Esophagus squamous epithelium (tissue), 5 donors: ENCODE results near the gene SLC35E1. TPM values are rescaled to one million over a fixed set of nuclear protein-coding genes. Genes with fewer than 3 reads are reported as not detected.

Source experiments
- DNase-seq: peaks from one replicate; lab custom pipeline; 2025; lab: John Stamatoyannopoulos, UW
- H3K27ac ChIP-seq, 4 donors: fragments of 200-600 bp; sonication (generic); one replicate each; pipeline ENCODE4 v1.5.1; 2016 to 2019; ENCODE audit warnings: mild to moderate bottlenecking in 1 of 4
- H3K27me3 ChIP-seq, 4 donors: fragments of 200-600 bp; sonication (generic); 1 replicate in 3 of 4; 2 replicates in 1 of 4; pipeline versions ENCODE4 v1.5.1 to v1.6.0; 2017 to 2021; ENCODE audit warnings: antibody characterized with exemption in 1 of 4
- H3K36me3 ChIP-seq, 3 donors: fragments of 200-600 bp; sonication (generic); one replicate each; pipeline ENCODE4 v1.5.1; 2016 to 2019
- H3K4me1 ChIP-seq, 3 donors: fragments of 200-600 bp; sonication (generic); one replicate each; pipeline ENCODE4 v1.5.1; 2017 to 2019
- H3K4me3 ChIP-seq, 4 donors: fragments of 200-600 bp; sonication (generic); 1 replicate in 3 of 4; 2 replicates in 1 of 4; pipeline ENCODE4 v1.5.1; 2016 to 2019; ENCODE audit warnings: mild to moderate bottlenecking in 2 of 4, moderate library complexity in 1 of 4
- H3K9me3 ChIP-seq, 3 donors: fragments of 200-600 bp; sonication (generic); one replicate each; pipeline ENCODE4 v1.5.1; 2016 to 2019
- POLR2A ChIP-seq, 4 donors: fragments of 450-650 bp; IDR thresholded peaks; one replicate each; pipeline ENCODE4 v1.6.1; 2017; ENCODE audit warnings: antibody characterized with exemption in 4 of 4, mild to moderate bottlenecking in 4 of 4, moderate library complexity in 3 of 4
- WGBS, 2 donors: methylation state at CpG; one replicate each; pipeline ENCODE4 v1.1.5; 2018; 5-methylcytosine and 5-hydroxymethylcytosine counted together
- intact Hi-C: fragments of 100-400 bp; cut with DNase I; formaldehyde crosslinking; loops from one replicate; pipeline ENCODE4 v1.15.0; 2022
- total RNA-seq, 4 donors: library from RNA; depleted of rRNA; stranded (reverse); fragments of >200 nt; gene quantifications; one replicate each; pipeline ENCODE4 v1.1.0, GENCODE V29; 2016
- TF ChIP-seq, protein P1 (sequence below), 6 experiments: fragments of 450-650 bp in 4 of 6; fragments of 200-600 bp in 2 of 6; sonication (generic) in 2 of 6; IDR thresholded peaks; one replicate each; pipeline ENCODE4 v1.5.1; 2016 to 2019; ENCODE audit warnings: antibody characterized with exemption in 6 of 6, mild to moderate bottlenecking in 4 of 6, moderate library complexity in 4 of 6
- donor health status: DM: yes; HTN: yes; CAD: no.

Gene SLC35E1
- total RNA-seq, 4 donors from 2014 or later: 22.6 to 29.4 (median 25.3) TPM

GRCh38 chr19:16590876-16591802, 18.9 kb upstream of the SLC35E1 start:
- Histone ChIP-seq H3K4me3 (no peak overlapping the region), H3K9me3 (no peaks in the 10 kb centered on the region), H3K4me1 (peaks cover 43 to 91% (median 55%) of the 10 kb centered on the region in 3 donors), H3K36me3 (no peaks in the 10 kb centered on the region), H3K27me3 (no peaks in the 10 kb centered on the region), H3K27ac (no peak overlapping the region)
- DNase-seq: no peak
- TF ChIP-seq, protein P1, sequence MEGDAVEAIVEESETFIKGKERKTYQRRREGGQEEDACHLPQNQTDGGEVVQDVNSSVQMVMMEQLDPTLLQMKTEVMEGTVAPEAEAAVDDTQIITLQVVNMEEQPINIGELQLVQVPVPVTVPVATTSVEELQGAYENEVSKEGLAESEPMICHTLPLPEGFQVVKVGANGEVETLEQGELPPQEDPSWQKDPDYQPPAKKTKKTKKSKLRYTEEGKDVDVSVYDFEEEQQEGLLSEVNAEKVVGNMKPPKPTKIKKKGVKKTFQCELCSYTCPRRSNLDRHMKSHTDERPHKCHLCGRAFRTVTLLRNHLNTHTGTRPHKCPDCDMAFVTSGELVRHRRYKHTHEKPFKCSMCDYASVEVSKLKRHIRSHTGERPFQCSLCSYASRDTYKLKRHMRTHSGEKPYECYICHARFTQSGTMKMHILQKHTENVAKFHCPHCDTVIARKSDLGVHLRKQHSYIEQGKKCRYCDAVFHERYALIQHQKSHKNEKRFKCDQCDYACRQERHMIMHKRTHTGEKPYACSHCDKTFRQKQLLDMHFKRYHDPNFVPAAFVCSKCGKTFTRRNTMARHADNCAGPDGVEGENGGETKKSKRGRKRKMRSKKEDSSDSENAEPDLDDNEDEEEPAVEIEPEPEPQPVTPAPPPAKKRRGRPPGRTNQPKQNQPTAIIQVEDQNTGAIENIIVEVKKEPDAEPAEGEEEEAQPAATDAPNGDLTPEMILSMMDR (IDR thresholded peaks at IDR 0.05): no peak
- TF ChIP-seq POLR2A (IDR thresholded peaks at IDR 0.05): no peak
- intact Hi-C loops: no loop called here
- WGBS, 2 donors: 85 to 91% methylated on average over 4 to 7 of the region's 9 CpGs

- H3K9me3 ChIP-seq: no peaks in the 10 kb centered on the region
- intact Hi-C loops: no loop called here
- H3K4me1 ChIP-seq: peaks cover 42 to 91% (median 60%) of the 10 kb centered on the region in 3 donors
- 40 to 81% methylated on average over 1 to 2 of the region's 3 CpGs for whole genome bisulfite sequencing, 2 donors
- H3K27ac ChIP-seq: no peak overlapping the region
- no peak for DNase-seq
- no peaks in the 10 kb centered on the region for H3K27me3 ChIP-seq
- H3K4me3 ChIP-seq: no peak overlapping the region
- no peaks in the 10 kb centered on the region for H3K36me3 ChIP-seq
- TF ChIP-seq, protein P1 (IDR thresholded peaks at IDR 0.05): no peak
- no peak for TF ChIP-seq POLR2A (IDR thresholded peaks at IDR 0.05)
These were observed 17.7 kb upstream of the SLC35E1 start for GRCh38 chr19:16589917-16590316.

DNA sequence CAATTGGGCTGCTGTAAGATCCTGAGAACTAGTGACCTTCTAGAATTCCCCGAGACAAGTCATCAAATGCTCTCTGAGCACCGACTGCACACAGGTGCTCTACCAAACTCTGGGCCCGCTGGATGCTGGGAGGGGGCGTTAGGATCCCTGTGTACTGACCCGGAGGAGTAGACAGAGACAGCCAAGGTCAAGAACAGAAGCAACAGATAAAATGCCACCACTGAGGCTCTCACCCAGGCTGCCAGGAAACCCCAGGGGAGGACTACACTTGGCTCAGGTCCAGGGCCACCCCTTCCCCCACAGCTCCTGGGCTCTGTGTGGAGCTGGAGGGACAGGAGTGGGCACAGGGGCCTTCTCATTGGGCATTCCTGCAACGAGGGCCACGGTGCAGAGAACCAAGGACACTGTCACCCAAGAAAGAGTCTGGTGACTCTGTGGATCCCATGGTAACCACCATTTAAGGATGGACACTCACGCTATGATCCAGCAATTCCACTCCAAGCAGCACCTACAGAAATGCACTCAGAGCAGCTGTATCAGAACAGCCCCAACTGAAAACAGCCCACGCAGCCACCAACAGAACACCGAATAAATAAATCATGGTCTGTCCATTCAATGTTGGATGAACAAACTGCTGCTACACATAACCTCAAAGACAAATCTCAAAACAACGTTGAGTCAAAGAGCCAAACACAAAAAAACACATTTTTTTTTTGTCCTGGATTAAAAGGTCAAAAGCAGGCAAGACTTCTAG, 16.8 kb upstream of the SLC35E1 start:
- Histone ChIP-seq H3K4me1 (peaks cover 44 to 91% (median 66%) of the 10 kb centered on the region in 3 donors), H3K4me3 (no peak overlapping the region), H3K9me3 (no peaks in the 10 kb centered on the region), H3K27me3 (no peaks in the 10 kb centered on the region), H3K27ac (peak overlapping the region in 3 of 4 donors; percentile 66 to 78 (median 78)), H3K36me3 (no peaks in the 10 kb centered on the region)
- no peak for TF ChIP-seq POLR2A (IDR thresholded peaks at IDR 0.05)
- TF ChIP-seq, protein P1 (IDR thresholded peaks at IDR 0.05): no peak
- DNase-seq: no peak
- 76 to 86% methylated on average over 4 to 6 of the region's 11 CpGs for whole genome bisulfite sequencing, 2 donors
- intact Hi-C loops: no loop called here

GRCh38 chr19:16587833-16588823, 15.9 kb upstream of the SLC35E1 start:
- DNase-seq: no peak
- intact Hi-C loops: no loop called here
- Histone ChIP-seq H3K4me3 (peak overlapping the region in 3 of 4 donors; percentile 14 to 50 (median 14)), H3K27me3 (no peaks in the 10 kb centered on the region), H3K27ac (peak overlapping the region in 3 of 4 donors; percentile 66 to 78 (median 78)), H3K4me1 (peaks cover 48 to 91% (median 73%) of the 10 kb centered on the region in 3 donors), H3K9me3 (no peaks in the 10 kb centered on the region), H3K36me3 (no peaks in the 10 kb centered on the region)
- TF ChIP-seq POLR2A (IDR thresholded peaks at IDR 0.05): no peak
- TF ChIP-seq, protein P1 (IDR thresholded peaks at IDR 0.05): no peak
- WGBS, 2 donors: 8 to 9% methylated on average over 9 to 16 of the region's 26 CpGs
